GM18868 (cell line): ENCODE measurements around the gene NUDT4.

ENCODE experiments used
- ATAC-seq: cut with Tn5 transposase; IDR thresholded peaks from one replicate; pipeline ENCODE4 v1.9.1; 2021; ENCODE audit warnings: mild to moderate bottlenecking, moderate library complexity; ENCODE audit not compliant: unreplicated experiment

Gene NUDT4

GRCh38 chr12:93377252-93378195 is at the start of gene NUDT4:
TSS of gene NUDT4 (plus strand) at chr12:93377925. CDS start at chr12:93378323, 398 bp downstream.
- ATAC-seq = peak; percentile 67

GRCh38 chr12:93333054-93333453 is 44.7 kb upstream of the NUDT4 start:
- no peak for ATAC-seq

DNA sequence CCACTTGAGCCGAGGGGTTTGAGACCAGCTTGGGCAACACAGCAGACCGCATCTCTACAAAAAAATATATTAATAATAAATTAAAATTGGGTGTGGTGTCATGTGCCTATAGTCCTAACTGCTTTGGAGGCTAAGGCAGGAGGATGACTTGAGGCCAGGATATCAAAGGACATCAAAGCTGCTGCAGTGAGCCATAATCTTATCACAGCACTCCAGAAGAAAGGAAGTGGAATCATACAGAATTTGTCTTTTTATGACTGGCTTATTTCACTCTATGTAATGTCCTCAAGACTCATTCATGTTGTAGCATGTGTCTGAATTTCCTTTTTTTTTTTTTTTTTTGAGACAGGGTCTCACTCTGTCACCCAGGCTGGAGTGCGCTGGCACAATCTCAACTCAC is 43.9 kb upstream of the NUDT4 start:
- ATAC-seq = no peak

GRCh38 chr12:93335603-93336162 is 42.0 kb upstream of the NUDT4 start:
- ATAC-seq = no peak

GRCh38 chr12:93336291-93336741 is 41.4 kb upstream of the NUDT4 start:
- no peak for ATAC-seq

DNA sequence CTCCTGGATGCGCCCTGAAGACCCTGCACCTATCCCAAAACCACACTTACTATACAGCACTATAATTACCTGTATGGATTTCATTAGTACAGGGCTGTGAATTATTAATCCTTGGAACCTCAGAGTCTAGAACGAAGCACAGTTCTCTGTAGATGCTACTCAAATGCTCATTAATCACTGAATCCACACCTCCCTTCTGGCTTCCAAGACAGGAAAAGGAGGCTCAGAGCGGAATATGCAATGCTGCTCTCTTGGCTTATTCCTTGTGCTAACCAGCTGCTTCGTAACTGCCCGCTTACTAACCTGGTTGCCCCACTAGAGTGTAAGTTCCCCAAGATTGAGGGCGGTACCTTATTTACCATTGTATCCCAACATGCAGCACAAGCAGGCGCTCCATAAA is 39.1 kb upstream of the NUDT4 start:
- ATAC-seq = no peak

DNA sequence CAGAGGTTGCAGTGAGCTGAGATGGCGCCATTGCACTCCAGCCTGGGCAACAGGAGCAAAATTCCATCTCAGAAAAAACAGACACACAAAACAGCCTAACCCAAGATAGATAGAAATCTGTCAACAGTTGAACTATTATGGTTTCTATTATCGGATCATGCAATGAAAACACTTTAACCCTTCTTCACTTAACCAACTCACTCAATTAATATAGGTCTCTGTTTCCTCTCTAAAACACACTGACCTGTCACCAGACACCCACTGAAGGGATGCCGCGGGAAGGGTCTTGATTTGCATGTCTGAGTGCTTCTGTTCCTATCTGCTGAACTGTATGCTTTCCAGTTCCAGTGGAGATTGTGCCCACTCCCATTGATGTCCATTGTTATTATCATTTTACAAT is 38.0 kb upstream of the NUDT4 start:
- ATAC-seq = no peak

DNA sequence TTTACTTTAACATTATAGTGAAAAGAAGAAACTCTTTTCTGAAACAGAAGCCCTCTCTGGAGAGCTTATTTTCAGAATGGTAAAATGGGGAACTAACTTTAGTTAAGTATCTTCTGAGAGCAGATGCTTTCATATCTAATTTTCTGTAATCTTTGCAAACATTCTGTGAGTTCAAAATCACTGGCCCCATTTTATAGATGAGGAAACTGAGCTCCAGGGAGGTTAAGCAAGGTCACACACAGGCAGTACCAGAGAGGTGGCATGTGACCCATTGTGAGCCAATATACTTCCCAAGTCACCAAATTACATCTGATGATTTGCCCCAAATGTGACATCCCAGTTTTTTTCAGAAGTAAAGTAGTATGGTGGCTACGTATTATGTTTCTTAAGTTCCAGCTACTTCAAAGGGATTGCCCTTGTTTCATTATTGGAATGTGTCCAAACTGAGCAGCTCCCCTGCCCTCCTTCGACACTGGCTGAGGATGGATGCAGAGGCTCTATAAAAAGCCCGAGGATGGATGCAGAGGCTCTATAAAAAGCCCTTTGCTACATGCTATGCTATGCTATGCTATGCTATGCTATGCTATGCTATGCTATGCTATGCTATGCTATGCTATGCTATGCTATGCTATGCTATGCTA is 36.2 kb upstream of the NUDT4 start:
- ATAC-seq = no peak

DNA sequence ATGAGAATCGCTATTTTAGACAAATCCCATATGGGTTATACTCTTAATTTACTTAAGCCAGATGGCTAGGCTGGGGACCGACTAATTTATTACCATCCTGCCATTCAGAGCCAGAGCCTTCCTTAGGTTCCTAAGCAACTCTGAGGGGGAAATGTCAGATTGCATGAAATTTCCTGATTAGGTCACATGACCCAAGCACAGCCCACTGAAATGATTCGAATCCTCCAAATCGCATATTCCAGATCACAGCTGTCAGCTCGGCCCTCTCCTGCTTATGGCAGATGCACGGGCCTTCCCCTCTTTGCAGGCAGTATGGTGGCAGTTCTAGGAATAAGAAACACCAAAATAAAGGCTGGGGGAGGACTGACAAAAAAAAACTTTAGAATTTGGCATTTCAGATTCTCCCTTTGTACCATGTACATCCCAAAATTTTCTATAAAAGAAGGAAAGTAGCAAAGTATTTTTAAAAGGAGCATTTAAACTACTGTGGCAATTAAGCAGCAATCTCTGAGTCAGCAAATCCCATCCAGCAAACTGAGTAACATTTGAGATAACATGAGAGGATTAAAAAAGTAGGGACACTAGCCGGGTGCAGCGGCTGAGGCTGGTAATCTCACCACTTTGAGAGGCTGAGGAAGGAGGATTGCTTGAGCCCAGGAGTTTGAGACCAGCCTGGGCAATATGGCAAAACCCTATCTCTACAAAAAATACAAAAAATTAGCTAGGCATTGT is 30.5 kb upstream of the NUDT4 start:
- ATAC-seq = no peak

DNA sequence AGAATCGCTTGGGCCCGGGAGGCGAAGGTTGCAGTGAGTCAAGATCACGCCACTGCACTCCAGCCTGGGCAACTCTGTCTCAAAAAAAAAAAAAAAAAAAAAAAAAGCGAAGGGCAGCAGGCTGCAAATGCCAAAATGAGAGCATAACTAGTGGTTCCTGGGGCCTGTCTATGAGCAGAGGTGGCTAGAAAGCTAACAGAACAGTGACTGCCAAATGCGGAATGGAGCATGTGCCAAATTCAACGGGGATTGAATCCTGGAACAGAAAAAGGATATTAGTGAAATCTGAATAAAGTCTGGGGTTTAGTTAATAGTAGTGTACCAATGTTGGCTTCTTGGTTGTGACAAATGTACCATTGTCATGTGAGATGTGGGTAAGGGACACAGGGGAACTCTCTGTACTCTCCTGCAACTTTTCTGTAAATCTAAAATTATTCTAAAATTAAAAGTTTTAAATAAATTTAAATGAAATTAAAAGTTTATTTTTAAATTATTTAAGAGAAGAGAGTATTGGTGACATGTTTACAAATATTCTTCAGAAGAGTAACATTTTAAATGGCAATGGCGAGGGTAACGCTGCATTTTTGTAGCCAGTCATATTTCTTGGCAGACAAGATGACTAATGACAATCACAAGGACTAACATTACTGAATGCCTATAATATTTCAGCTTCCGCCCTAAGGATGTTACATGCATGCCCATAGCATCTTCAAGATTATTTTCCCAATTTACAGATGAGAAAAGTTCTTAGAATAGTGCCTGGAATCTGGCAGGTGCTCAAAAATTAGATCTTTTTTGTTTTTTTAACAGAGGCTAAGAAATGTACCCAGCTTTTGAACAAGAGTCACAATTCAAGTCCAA is 28.9 kb upstream of the NUDT4 start:
- no peak for ATAC-seq

DNA sequence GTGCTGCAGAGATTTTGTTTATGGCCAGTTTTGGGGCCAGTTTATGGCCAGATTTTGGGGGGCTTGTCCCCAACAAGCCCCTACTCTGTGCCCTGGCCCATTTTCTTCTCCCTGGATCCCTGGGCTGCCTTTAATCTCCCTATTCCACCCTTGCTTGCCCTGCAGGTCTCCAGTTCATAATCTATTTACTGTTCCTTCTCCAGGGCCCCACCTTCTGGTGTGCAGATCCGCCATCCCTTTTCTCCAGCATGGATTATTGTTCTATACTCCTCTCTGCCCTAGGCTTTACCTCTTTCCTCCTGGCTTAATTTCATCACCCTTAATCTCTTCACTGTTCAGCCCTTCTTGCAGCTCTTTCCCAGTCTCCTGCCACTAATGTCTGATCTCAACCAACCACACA is 26.0 kb upstream of the NUDT4 start:
- no peak for ATAC-seq

DNA sequence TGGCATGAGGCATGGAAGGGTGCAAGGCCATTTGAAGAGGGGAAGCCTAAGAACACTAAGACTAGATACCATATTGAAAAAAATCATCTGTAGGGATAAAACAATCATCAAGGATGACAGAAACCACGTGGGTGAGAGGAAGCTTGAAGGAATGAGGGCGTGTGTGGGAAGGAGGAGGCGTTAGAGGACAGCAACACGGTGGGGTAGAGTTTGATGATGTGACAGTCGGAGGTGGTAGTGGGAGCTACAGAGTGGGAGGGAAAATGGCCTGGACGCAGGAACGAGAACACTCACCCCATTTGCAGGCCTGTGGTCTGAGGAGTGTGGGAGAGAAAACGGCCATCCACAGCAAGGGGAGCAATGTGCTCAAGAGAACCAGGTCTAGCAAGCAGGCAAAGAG is 25.4 kb upstream of the NUDT4 start:
- ATAC-seq = no peak

DNA sequence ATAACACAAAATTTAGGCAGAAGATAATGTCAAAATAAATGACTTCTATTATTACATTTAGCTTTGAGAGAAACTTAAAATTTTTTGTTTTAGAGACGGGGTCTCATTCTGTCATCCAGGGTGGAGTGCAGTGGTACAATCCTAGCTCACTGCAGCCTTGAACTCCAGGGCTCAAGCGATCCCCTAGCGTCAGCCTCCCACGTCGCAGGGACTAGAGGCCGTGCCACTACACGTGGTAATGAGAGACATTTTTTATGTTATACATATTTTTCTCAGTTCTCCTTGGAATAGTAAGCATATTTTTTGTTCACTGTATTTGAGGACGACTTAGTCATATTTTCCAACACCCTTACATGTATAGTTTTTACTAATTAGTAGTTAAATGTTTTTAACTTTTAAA is 21.5 kb upstream of the NUDT4 start:
- no peak for ATAC-seq

- ATAC-seq = no peak
Measured at GRCh38 chr12:93358058-93358457, 19.7 kb upstream of the NUDT4 start.

DNA sequence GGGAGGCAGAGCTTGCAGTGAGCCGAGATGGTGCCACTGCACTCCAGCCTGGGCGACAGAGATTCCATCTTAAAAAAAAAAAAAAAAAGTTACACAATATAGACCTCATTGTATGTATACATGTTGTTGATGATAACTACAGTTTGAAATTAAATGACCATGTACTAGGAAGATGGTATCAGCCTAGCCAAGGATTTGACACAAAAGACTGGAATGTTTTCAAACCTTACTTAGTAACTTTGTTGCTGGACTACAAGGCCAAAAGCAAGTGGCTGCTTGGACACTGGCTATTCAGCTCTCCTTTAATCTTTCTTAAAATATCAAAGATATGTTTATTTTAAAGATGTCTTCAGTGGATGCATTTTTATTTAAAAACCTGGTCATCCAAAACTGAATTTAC is 18.9 kb upstream of the NUDT4 start:
- no peak for ATAC-seq

GRCh38 chr12:93360688-93361087 is 17.0 kb upstream of the NUDT4 start:
- ATAC-seq = no peak

DNA sequence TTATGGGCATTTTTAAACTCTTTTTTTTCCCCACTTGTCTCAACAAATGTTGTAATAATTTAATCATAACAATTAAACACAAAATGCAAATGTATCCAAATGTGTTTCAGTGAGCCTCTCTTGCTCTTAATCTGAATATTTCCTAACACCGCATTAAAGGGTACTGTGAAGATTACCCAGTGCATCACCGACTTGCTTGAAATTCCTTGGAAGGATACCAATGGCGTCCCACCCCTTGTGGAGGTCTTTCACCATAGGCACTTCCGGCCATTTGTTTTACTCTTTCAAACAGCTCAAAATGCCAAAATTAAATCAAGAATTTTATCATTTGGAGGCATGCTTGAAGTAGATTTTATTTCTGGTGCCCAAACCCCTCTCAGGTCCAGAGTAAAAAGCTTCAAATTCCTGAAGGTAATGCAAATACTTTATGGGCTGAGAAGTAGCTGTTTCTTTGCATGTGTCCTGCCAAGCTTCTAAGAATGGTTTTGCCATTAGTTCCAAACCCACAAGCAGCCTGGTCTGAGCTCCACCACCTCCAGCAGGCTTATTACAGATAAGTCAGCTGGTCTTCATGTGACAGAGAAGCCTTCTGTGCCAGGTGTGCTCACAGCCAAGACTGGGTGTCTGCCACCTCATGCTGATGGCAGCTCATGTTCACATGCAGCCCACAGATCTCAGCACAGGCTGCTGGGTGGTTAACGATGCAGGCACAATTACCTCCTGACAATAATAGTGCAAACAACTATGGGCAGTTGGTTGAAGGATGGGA is 16.4 kb upstream of the NUDT4 start:
- ATAC-seq = no peak

- ATAC-seq = peak; percentile 88
Measured at GRCh38 chr12:93363841-93364297, 13.9 kb upstream of the NUDT4 start.

DNA sequence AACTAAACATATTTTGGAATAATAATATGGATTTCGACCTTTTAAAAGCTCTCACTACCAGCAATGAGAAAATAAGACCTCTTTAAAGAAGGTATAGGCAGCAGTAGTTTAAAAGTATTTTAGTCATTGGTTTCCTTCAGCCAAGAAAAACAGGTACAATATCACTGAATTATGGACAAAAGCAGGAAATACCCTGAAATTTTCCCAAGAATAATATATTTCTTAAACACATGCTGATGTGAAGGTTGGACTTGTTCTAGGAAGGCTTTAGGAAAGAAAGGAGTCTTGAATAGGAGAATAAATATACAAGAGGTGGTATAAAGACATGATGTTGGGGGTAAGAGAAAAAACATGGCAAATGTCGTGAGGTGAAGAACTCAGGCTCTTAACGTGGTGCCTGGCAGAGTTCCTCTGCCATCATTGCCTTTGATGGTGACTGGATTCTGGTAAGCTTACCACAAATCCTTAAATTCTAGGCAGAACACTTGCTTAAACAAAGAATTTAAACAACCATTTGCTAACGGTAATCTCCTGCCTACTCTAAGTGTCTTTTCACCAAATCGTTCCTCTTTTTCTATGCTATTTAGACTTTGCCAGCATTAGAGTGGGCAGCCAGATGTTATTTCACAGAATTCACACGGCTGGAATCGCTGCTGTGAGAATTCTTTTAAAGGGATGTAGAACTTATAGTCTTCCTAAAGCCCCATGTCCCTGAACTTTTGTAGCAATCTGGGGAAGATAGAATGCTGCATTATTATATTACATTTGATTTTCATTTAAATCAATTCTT is 11.9 kb upstream of the NUDT4 start:
- ATAC-seq = no peak
